ENCODE data around the gene DDX51. TPM values are rescaled to one million over a fixed set of nuclear protein-coding genes. Genes with fewer than 3 reads are reported as not detected.
A peak's percentile ranks its signal among the peaks of the same experiment; 100 is the strongest.

DDX51 gene
- total RNA-seq (2014; rRNA removed; shearing (Covaris generic)) (18.3 and 19.3 TPM in 2 replicates), polyA plus RNA-seq (2016; fragmentation: Nextera tagmentation; extraction: Ambion mirVana) (12.4 and 13.0 TPM in 2 replicates)
- long read RNA-seq: 0 reads

GRCh38 chr12:132144115-132144809 is at the start of gene DDX51, which contains the start of gene NOC4L:
Gene DDX51, minus strand, starts transcription at chr12:132144319. Its CDS starts 23 bp downstream, at chr12:132144296.
Gene NOC4L, plus strand, starts transcription at chr12:132144457. Its CDS starts 32 bp downstream, at chr12:132144489.
- H3K27ac Mint-ChIP-seq: peak within 1 kb of the TSS; percentile 84; the same call in 1 of the 2 replicates
- peaks cover 53% of the 10 kb centered on the region for H3K36me3 Mint-ChIP-seq (ENCODE audit: low read depth)
- Histone ChIP-seq H3K4me3 (peak within 1 kb of the TSS; percentile 82), H3F3A (replicated peaks; ENCODE audit: low read depth) (no peaks in the 10 kb centered on the region), H3K4me1 (ENCODE audit: insufficient read depth) (0 out of 2 replicates have a peak, but pooled peaks cover 2% of the 10 kb centered on the region), H3K79me2 (replicated peaks; ENCODE audit: insufficient read depth) (peaks cover 45% of the 10 kb centered on the region), H2AFZ (no peak within 1 kb of the TSS), H3K9me2 (ENCODE audit: insufficient read depth) (no peaks in the 10 kb centered on the region), H3K36me3 (ENCODE audit: insufficient read depth) (no peaks in the 10 kb centered on the region), H3K4me2 (peak within 1 kb of the TSS; percentile 94), H3K27me3 (ENCODE audit: insufficient read depth) (no peaks in the 10 kb centered on the region), H4K20me1 (replicated peaks; ENCODE audit: insufficient read depth) (no peaks in the 10 kb centered on the region; the same call in none of the 2 replicates), H3K27ac (ENCODE audit: low read depth) (no peak within 1 kb of the TSS)
- H3K27me3 Mint-ChIP-seq (ENCODE audit: insufficient read depth, low read depth, poor library complexity): peaks cover 19% of the 10 kb centered on the region
- H3K4me1 Mint-ChIP-seq: peaks cover 6% of the 10 kb centered on the region
- DNase-seq (ENCODE audit: low spot score): peak; percentile 94
- peak within 1 kb of the TSS; percentile 86 for H3K4me3 Mint-ChIP-seq
- ATAC-seq: peak; percentile 85
- no peak for TF ChIP-seq EZH2 (IDR thresholded peaks at IDR 0.05; ENCODE audit: low read depth, unreplicated experiment)
- no peak for TF ChIP-seq ZNF331 (CRISPR knock-in tag; IDR thresholded peaks at IDR 0.05; ENCODE audit: low read depth)
- TF ChIP-seq POLR2AphosphoS5 (IDR thresholded peaks at IDR 0.05; ENCODE audit: low read depth): peak; percentile 81; the same call in 1 of the 2 replicates
- TF ChIP-seq REST (IDR thresholded peaks at IDR 0.05; ENCODE audit: unreplicated experiment): peak; percentile 34
- TF ChIP-seq EZH2phosphoT487 (IDR thresholded peaks at IDR 0.05; ENCODE audit: unreplicated experiment): no peak
- TF ChIP-seq JUNB (IDR thresholded peaks at IDR 0.05; ENCODE audit: unreplicated experiment): no peak
- peak; percentile 76 for TF ChIP-seq ETS1 (IDR thresholded peaks at IDR 0.05)
- TF ChIP-seq CTCF (conservative IDR thresholded peaks at IDR 0.05; ENCODE audit: low read depth in 2 of 2): 0 out of 4 replicates have a peak, but pooled peaks of 1 of the 2 experiments have one; percentile 0
- no peak for TF ChIP-seq ZNF114 (CRISPR knock-in tag; IDR thresholded peaks at IDR 0.05)
- peak; percentile 100 for TF ChIP-seq CREB1 (CRISPR knock-in tag; IDR thresholded peaks at IDR 0.05; ENCODE audit: low read depth)
- no peak for TF ChIP-seq NANOG (IDR thresholded peaks at IDR 0.05; ENCODE audit: borderline replicate concordance)
- no peak for TF ChIP-seq STAT1 (IDR thresholded peaks at IDR 0.05; ENCODE audit: unreplicated experiment)
- H3K9me3 Mint-ChIP-seq: peaks cover 2% of the 10 kb centered on the region

Data from GM23338 (cell line).